Activated naive CD4-positive, alpha-beta T cell treated with anti-CD3 and anti-CD28 coated beads, Interleukin-2, amount 50 U/mL, for 24 hours (primary cell): ENCODE measurements around the gene PACRG.

Experiments
- H3K27ac Mint-ChIP-seq: one replicate; pipeline ENCODE4 v1.8.0; 2021; ENCODE audit warnings: mild to moderate bottlenecking, mixed read lengths
- H3K27me3 Mint-ChIP-seq: one replicate; pipeline ENCODE4 v1.8.0; 2021; ENCODE audit warnings: mixed read lengths
- H3K36me3 Mint-ChIP-seq: one replicate; pipeline ENCODE4 v1.8.0; 2021; ENCODE audit warnings: mixed read lengths
- H3K4me1 Mint-ChIP-seq: one replicate; pipeline ENCODE4 v1.8.0; 2021; ENCODE audit warnings: mixed read lengths
- H3K4me3 Mint-ChIP-seq: one replicate; pipeline ENCODE4 v1.8.0; 2021; ENCODE audit warnings: mild to moderate bottlenecking, mixed read lengths
- H3K9me3 Mint-ChIP-seq: one replicate; pipeline ENCODE4 v1.8.0; 2021; ENCODE audit warnings: mixed read lengths

The PACRG gene

GRCh38 chr6:163170294-163170883 lies 442.6 kb downstream of the PACRG start:
- H3K9me3 Mint-ChIP-seq, result no peaks in the 10 kb centered on the region
- no peaks in the 10 kb centered on the region for H3K36me3 Mint-ChIP-seq
- no peak overlapping the region for H3K4me3 Mint-ChIP-seq
- H3K4me1 Mint-ChIP-seq, result no peaks in the 10 kb centered on the region
- no peaks in the 10 kb centered on the region for H3K27me3 Mint-ChIP-seq
- H3K27ac Mint-ChIP-seq, result no peak overlapping the region

- Mint-ChIP-seq H3K4me1 (no peaks in the 10 kb centered on the region), H3K36me3 (no peaks in the 10 kb centered on the region), H3K9me3 (no peaks in the 10 kb centered on the region), H3K27me3 (peaks cover 2% of the 10 kb centered on the region), H3K27ac (no peak overlapping the region), H3K4me3 (no peak overlapping the region)
Measured at GRCh38 chr6:163173741-163174140, 446.0 kb downstream of the PACRG start.

- peaks cover 2% of the 10 kb centered on the region for H3K27me3 Mint-ChIP-seq
- no peaks in the 10 kb centered on the region for H3K9me3 Mint-ChIP-seq
- H3K4me3 Mint-ChIP-seq, result no peak overlapping the region
- no peak overlapping the region for H3K27ac Mint-ChIP-seq
- H3K36me3 Mint-ChIP-seq, result no peaks in the 10 kb centered on the region
- H3K4me1 Mint-ChIP-seq, result no peaks in the 10 kb centered on the region
Measured at GRCh38 chr6:163175301-163175700, 447.5 kb downstream of the PACRG start.

GRCh38 chr6:163176097-163176496 lies 448.3 kb downstream of the PACRG start:
- H3K4me1 Mint-ChIP-seq, result no peaks in the 10 kb centered on the region
- no peak overlapping the region for H3K4me3 Mint-ChIP-seq
- no peaks in the 10 kb centered on the region for H3K36me3 Mint-ChIP-seq
- no peak overlapping the region for H3K27ac Mint-ChIP-seq
- peaks cover 2% of the 10 kb centered on the region for H3K27me3 Mint-ChIP-seq
- no peaks in the 10 kb centered on the region for H3K9me3 Mint-ChIP-seq

GRCh38 chr6:163177007-163177406 lies 449.2 kb downstream of the PACRG start:
- Mint-ChIP-seq H3K27ac (no peak overlapping the region), H3K9me3 (no peaks in the 10 kb centered on the region), H3K4me3 (no peak overlapping the region), H3K27me3 (peaks cover 2% of the 10 kb centered on the region), H3K4me1 (no peaks in the 10 kb centered on the region), H3K36me3 (no peaks in the 10 kb centered on the region)

- H3K4me1 Mint-ChIP-seq, result no peaks in the 10 kb centered on the region
- peaks cover 2% of the 10 kb centered on the region for H3K27me3 Mint-ChIP-seq
- no peak overlapping the region for H3K27ac Mint-ChIP-seq
- no peaks in the 10 kb centered on the region for H3K9me3 Mint-ChIP-seq
- no peak overlapping the region for H3K4me3 Mint-ChIP-seq
- H3K36me3 Mint-ChIP-seq, result no peaks in the 10 kb centered on the region
Measured at GRCh38 chr6:163177892-163178420, 450.2 kb downstream of the PACRG start.

- Mint-ChIP-seq H3K36me3 (no peaks in the 10 kb centered on the region), H3K4me3 (no peak overlapping the region), H3K4me1 (no peaks in the 10 kb centered on the region), H3K9me3 (no peaks in the 10 kb centered on the region), H3K27ac (no peak overlapping the region), H3K27me3 (peaks cover 2% of the 10 kb centered on the region)
Measured at GRCh38 chr6:163179061-163179460, 451.3 kb downstream of the PACRG start.

GRCh38 chr6:163179721-163180120 lies 451.9 kb downstream of the PACRG start:
- no peaks in the 10 kb centered on the region for H3K36me3 Mint-ChIP-seq
- H3K4me1 Mint-ChIP-seq, result no peaks in the 10 kb centered on the region
- no peak overlapping the region for H3K27ac Mint-ChIP-seq
- no peak overlapping the region for H3K4me3 Mint-ChIP-seq
- no peaks in the 10 kb centered on the region for H3K9me3 Mint-ChIP-seq
- peaks cover 2% of the 10 kb centered on the region for H3K27me3 Mint-ChIP-seq

GRCh38 chr6:163180874-163181541 lies 453.2 kb downstream of the PACRG start:
- Mint-ChIP-seq H3K9me3 (no peaks in the 10 kb centered on the region), H3K27ac (no peak overlapping the region), H3K4me1 (no peaks in the 10 kb centered on the region), H3K36me3 (no peaks in the 10 kb centered on the region), H3K4me3 (no peak overlapping the region), H3K27me3 (peaks cover 2% of the 10 kb centered on the region)

- no peaks in the 10 kb centered on the region for H3K36me3 Mint-ChIP-seq
- H3K27me3 Mint-ChIP-seq, result no peaks in the 10 kb centered on the region
- H3K4me3 Mint-ChIP-seq, result no peak overlapping the region
- H3K27ac Mint-ChIP-seq, result no peak overlapping the region
- H3K9me3 Mint-ChIP-seq, result no peaks in the 10 kb centered on the region
- H3K4me1 Mint-ChIP-seq, result no peaks in the 10 kb centered on the region
Measured at GRCh38 chr6:163181666-163182180, 453.9 kb downstream of the PACRG start.

- H3K4me1 Mint-ChIP-seq, result no peaks in the 10 kb centered on the region
- no peak overlapping the region for H3K4me3 Mint-ChIP-seq
Measured at GRCh38 chr6:163182696-163183095, 454.9 kb downstream of the PACRG start.

GRCh38 chr6:163183806-163184205 lies 456.0 kb downstream of the PACRG start:
- Mint-ChIP-seq H3K4me3 (no peak overlapping the region), H3K9me3 (no peaks in the 10 kb centered on the region), H3K4me1 (no peaks in the 10 kb centered on the region), H3K27me3 (no peaks in the 10 kb centered on the region), H3K36me3 (no peaks in the 10 kb centered on the region), H3K27ac (no peak overlapping the region)

More at GRCh38 chr6:163182696-163183095, 454.9 kb downstream of the PACRG start:
- no peaks in the 10 kb centered on the region for H3K36me3 Mint-ChIP-seq
- H3K27me3 Mint-ChIP-seq, result no peaks in the 10 kb centered on the region
- H3K9me3 Mint-ChIP-seq, result no peaks in the 10 kb centered on the region
- no peak overlapping the region for H3K27ac Mint-ChIP-seq

GRCh38 chr6:163185744-163186143 lies 458.0 kb downstream of the PACRG start:
- no peak overlapping the region for H3K27ac Mint-ChIP-seq
- H3K27me3 Mint-ChIP-seq, result no peaks in the 10 kb centered on the region
- H3K4me1 Mint-ChIP-seq, result no peaks in the 10 kb centered on the region
- H3K36me3 Mint-ChIP-seq, result no peaks in the 10 kb centered on the region
- no peaks in the 10 kb centered on the region for H3K9me3 Mint-ChIP-seq
- no peak overlapping the region for H3K4me3 Mint-ChIP-seq

GRCh38 chr6:163186527-163186926 lies 458.8 kb downstream of the PACRG start:
- no peaks in the 10 kb centered on the region for H3K36me3 Mint-ChIP-seq
- H3K4me3 Mint-ChIP-seq, result no peak overlapping the region
- H3K9me3 Mint-ChIP-seq, result no peaks in the 10 kb centered on the region
- H3K4me1 Mint-ChIP-seq, result no peaks in the 10 kb centered on the region
- peaks cover under 1% of the 10 kb centered on the region for H3K27me3 Mint-ChIP-seq
- H3K27ac Mint-ChIP-seq, result no peak overlapping the region

- no peaks in the 10 kb centered on the region for H3K9me3 Mint-ChIP-seq
- no peaks in the 10 kb centered on the region for H3K4me1 Mint-ChIP-seq
- H3K4me3 Mint-ChIP-seq, result no peak overlapping the region
- no peak overlapping the region for H3K27ac Mint-ChIP-seq
- H3K27me3 Mint-ChIP-seq, result peaks cover 2% of the 10 kb centered on the region
- no peaks in the 10 kb centered on the region for H3K36me3 Mint-ChIP-seq
Measured at GRCh38 chr6:163187201-163187600, 459.4 kb downstream of the PACRG start.

- Mint-ChIP-seq H3K27me3 (peaks cover 2% of the 10 kb centered on the region), H3K4me3 (no peak overlapping the region), H3K27ac (no peak overlapping the region), H3K36me3 (no peaks in the 10 kb centered on the region), H3K4me1 (no peaks in the 10 kb centered on the region), H3K9me3 (no peaks in the 10 kb centered on the region)
Measured at GRCh38 chr6:163187606-163188005, 459.8 kb downstream of the PACRG start.
